Fibroblast of gingiva (primary cell): ENCODE measurements around the gene LSM2.
A peak's percentile ranks its signal among the peaks of the same experiment; 100 is the strongest.
"Not testable (repeated sequence)": the region's sequence is repeated elsewhere in the genome, so short reads cannot be mapped to it uniquely, and the experiment has no call there.

ENCODE experiments used
- DNase-seq: peaks from one replicate; pipeline ENCODE4 v3.0.0-alpha.2; 2011; ENCODE audit warnings: low read depth

The LSM2 gene

GRCh38 chr6:31797588-31797987 lies 9.2 kb downstream of the LSM2 start:
- DNase-seq = no peak

- DNase-seq = no peak
These were observed 9.8 kb downstream of the LSM2 start for GRCh38 chr6:31796993-31797385.

GRCh38 chr6:31795616-31796298 lies 11.0 kb downstream of the LSM2 start, which contains the start of gene VARS1:
Gene VARS1 (minus strand): TSS chr6:31795752. CDS start chr6:31795217, 535 bp downstream.
- DNase-seq = peak; percentile 89

GRCh38 chr6:31794866-31795615 lies 11.7 kb downstream of the LSM2 start:
- DNase-seq = no peak

- peak; percentile 57 for DNase-seq
These were observed 12.4 kb downstream of the LSM2 start for GRCh38 chr6:31794294-31794865.

- DNase-seq = not testable (repeated sequence)
These were observed 12.9 kb downstream of the LSM2 start for GRCh38 chr6:31793927-31794245.

GRCh38 chr6:31792761-31793171 lies 14.0 kb downstream of the LSM2 start:
- no peak for DNase-seq

GRCh38 chr6:31792090-31792374 lies 14.7 kb downstream of the LSM2 start:
- DNase-seq = no peak

GRCh38 chr6:31791324-31792089 lies 15.3 kb downstream of the LSM2 start:
- DNase-seq = peak; percentile 44

GRCh38 chr6:31785475-31785874 lies 21.3 kb downstream of the LSM2 start:
- DNase-seq = no peak

GRCh38 chr6:31784098-31784925 lies 22.5 kb downstream of the LSM2 start:
- no peak for DNase-seq

GRCh38 chr6:31782126-31782855 lies 24.5 kb downstream of the LSM2 start:
- DNase-seq = no peak

GRCh38 chr6:31781244-31782125 lies 25.3 kb downstream of the LSM2 start:
- DNase-seq = no peak

- no peak for DNase-seq
These were observed 26.1 kb downstream of the LSM2 start for GRCh38 chr6:31780507-31781243.

GRCh38 chr6:31779908-31780307 lies 26.9 kb downstream of the LSM2 start:
- DNase-seq = no peak

- DNase-seq = no peak
These were observed 27.5 kb downstream of the LSM2 start for GRCh38 chr6:31778999-31779885.

GRCh38 chr6:31778193-31778592 lies 28.6 kb downstream of the LSM2 start:
- no peak for DNase-seq

- no peak for DNase-seq
These were observed 29.1 kb downstream of the LSM2 start for GRCh38 chr6:31777667-31778050.
